GM03348 (cell line): Measurements from ENCODE around the gene NTRK3.

ENCODE experiments used
- DNase-seq: peaks from one replicate; pipeline ENCODE4 v3.0.0; 2012; ENCODE audit warnings: low spot score

NTRK3 gene

GRCh38 chr15:88230823-88231222 lies 25.7 kb downstream of the NTRK3 start:
- DNase-seq, result no peak

GRCh38 chr15:88225461-88225860 lies 31.1 kb downstream of the NTRK3 start:
- DNase-seq, result no peak

GRCh38 chr15:88223084-88223483 lies 33.5 kb downstream of the NTRK3 start:
- DNase-seq, result no peak

- no peak for DNase-seq
These were observed 34.7 kb downstream of the NTRK3 start for GRCh38 chr15:88221836-88222235.

- no peak for DNase-seq
These were observed 35.9 kb downstream of the NTRK3 start for GRCh38 chr15:88220443-88221335.

- no peak for DNase-seq
These were observed 36.9 kb downstream of the NTRK3 start for GRCh38 chr15:88219623-88220022.

- no peak for DNase-seq
These were observed 37.9 kb downstream of the NTRK3 start for GRCh38 chr15:88218557-88219221.

- no peak for DNase-seq
These were observed 41.4 kb downstream of the NTRK3 start for GRCh38 chr15:88215066-88215648.

GRCh38 chr15:88209111-88209510 lies 47.4 kb downstream of the NTRK3 start:
- no peak for DNase-seq

- DNase-seq, result no peak
These were observed 48.1 kb downstream of the NTRK3 start for GRCh38 chr15:88208396-88208795.

- no peak for DNase-seq
These were observed 49.0 kb downstream of the NTRK3 start for GRCh38 chr15:88207565-88207964.

- DNase-seq, result no peak
These were observed 52.0 kb downstream of the NTRK3 start for GRCh38 chr15:88204584-88204983.

GRCh38 chr15:88202231-88202630 lies 54.3 kb downstream of the NTRK3 start:
- DNase-seq, result peak; percentile 57

GRCh38 chr15:88201207-88201606 lies 55.3 kb downstream of the NTRK3 start:
- no peak for DNase-seq

- no peak for DNase-seq
These were observed 59.6 kb downstream of the NTRK3 start for GRCh38 chr15:88196961-88197360.

GRCh38 chr15:88194162-88194561 lies 62.4 kb downstream of the NTRK3 start:
- DNase-seq, result no peak

GRCh38 chr15:88193415-88193814 lies 63.1 kb downstream of the NTRK3 start:
- DNase-seq, result no peak

- DNase-seq, result no peak
These were observed 64.8 kb downstream of the NTRK3 start for GRCh38 chr15:88191812-88192165.

GRCh38 chr15:88190232-88190631 lies 66.3 kb downstream of the NTRK3 start:
- no peak for DNase-seq

GRCh38 chr15:88188300-88188699 lies 68.2 kb downstream of the NTRK3 start:
- no peak for DNase-seq

GRCh38 chr15:88187195-88187594 lies 69.3 kb downstream of the NTRK3 start:
- no peak for DNase-seq

- no peak for DNase-seq
These were observed 71.0 kb downstream of the NTRK3 start for GRCh38 chr15:88185584-88185983.

- no peak for DNase-seq
These were observed 74.9 kb downstream of the NTRK3 start for GRCh38 chr15:88181613-88182012.
